ENCODE data around the gene NPPB.
"Not testable (repeated sequence)": the region's sequence is repeated elsewhere in the genome, so short reads cannot be mapped to it uniquely, and the experiment has no call there.

Gene NPPB

DNA sequence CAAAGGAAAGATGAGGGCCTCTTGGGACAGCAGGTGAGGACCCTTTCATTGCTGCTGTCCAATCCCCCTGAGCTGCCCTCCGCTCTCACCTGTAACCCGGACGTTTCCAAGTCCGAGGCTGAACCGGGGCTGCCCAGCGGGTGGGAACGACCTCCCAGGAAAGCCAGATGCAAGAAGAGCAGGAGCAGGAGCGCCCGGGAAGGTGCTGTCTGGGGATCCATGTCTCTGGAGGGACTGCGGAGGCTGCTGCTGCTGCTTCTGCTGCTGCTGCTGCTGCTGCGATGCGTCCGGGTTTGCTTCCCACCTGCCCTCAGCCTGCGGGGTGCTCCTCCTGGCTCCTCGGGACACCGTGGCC lies at the start of gene NPPB:
Gene NPPB (minus strand): TSS at position 333 of the 355 bp plus-strand sequence. CDS start 112 bp downstream, at position 221.
- DNase-seq, result no peak

DNA sequence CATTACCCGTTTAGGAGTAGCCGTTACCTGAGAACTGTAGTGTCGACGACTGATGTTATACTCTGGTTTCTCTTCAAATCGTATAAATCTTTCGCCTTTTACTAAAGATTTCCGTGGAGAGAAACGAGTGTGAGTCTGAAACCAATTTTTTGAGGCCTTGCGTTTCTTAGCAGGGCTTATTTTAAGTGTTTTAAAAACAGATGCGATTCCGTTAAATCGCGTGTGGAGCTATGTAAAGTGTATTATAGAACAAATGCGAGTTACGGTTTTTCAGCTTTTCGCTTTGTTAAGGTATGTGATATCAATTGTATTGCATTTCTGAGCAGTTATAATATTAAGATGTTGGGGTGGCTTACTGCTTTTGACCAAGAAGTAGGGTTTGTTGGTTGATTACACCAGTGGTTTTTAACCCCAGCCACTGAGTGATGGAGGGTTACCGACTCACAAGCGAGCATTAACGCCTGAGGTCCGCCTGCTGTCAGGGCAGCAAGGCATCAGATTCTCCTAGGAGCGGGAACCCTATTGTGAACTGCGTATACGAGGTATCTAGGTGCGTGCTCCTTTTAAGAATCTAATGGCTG lies 49.4 kb upstream of the NPPB start:
- peak; percentile 87 for DNase-seq

DNA sequence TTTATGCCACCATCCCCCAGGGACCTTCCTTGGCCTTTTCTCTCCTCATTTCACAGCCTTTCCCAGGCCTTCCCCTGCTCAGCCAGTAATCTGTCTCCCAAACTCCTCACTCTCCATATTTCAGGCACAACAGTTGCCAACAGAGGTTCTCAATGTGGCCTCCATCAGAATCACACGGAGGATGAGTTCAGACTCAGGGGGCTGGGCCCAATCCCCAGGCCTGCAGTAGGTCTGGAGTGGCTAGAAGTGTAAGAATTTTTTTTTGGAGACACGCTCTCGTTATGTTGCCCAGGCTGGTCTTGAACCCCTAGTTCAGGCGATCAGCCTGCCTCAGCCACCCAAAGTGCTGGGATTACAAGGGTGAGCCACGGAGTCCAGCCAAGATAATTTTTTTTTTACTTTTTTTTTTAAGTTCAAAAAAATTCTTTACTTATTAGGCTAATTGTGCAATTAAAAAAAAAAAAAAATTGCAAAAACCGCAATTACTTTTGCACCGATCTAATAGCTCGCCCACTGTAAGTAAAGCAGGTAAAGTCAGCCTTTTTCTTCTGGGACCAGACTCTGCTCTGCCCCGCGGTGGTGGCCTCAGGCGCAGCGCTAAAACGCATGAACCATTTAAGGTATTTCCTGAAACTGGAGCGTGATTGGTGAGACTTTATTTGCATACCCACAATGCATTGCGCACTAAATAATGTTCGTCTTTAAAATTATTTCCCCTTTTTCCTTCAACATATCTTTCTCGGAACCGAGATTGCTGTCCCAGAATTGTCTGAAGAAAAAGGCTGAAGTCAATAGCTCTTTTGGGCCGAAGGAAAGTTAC lies 48.7 kb upstream of the NPPB start:
- peak; percentile 95 for DNase-seq

DNA sequence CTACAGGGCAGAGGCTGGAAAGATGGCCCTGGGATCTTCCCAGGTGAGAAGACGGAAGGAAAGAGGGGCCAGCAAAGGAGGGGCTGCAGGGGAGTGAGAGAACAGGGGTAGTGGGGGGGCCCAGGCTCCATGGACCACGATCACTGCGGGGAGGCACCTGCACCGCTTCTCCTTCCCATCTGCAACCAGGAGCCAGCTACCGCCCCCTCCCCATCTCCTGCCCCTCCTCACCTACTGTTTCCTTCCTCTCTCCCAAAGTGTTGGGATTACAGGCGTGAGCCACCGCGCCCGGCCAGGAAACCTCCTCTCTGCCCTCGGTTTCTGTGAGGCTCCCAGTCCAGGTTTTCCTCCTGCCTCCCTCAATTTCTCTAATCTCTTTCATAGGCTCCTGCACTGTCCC lies 48.1 kb upstream of the NPPB start:
- DNase-seq, result no peak

DNA sequence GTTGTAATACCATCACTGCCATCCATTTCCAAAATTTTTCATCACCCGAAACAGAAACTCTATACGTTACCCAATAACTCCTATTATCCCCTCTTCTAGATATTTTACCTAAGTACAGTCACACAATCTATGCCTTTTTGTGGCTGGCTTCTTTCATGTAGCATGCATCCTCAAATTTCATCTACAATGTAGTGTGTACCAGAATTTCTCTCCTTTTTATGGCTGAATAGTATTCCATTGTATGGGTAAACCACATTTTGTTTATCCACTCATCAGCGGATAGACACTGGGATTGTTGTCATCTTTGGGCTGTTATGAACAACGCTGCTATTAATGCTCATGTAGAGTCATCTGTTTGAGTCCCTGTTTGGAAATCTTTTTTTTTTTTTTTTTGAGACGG lies 46.2 kb upstream of the NPPB start:
- no peak for DNase-seq

DNA sequence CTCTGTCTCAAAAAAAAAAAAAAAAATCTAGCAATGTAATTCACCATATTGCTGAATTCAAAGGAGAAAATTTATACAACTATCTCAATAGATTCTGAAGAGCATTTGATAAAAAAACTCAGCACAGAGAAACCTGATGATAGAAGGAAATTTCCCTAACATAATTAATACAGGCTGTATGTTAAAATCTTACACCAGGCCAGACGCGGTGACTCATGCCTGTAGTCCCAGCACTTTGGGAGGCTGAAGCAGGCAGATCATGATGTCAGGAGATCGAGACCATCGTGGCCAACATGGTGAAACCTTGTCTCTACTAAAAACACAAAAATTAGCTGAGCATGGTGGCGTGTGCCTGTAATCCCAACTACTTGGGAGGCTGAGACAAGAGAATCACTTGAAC lies 45.4 kb upstream of the NPPB start:
- DNase-seq, result not testable (repeated sequence)

DNA sequence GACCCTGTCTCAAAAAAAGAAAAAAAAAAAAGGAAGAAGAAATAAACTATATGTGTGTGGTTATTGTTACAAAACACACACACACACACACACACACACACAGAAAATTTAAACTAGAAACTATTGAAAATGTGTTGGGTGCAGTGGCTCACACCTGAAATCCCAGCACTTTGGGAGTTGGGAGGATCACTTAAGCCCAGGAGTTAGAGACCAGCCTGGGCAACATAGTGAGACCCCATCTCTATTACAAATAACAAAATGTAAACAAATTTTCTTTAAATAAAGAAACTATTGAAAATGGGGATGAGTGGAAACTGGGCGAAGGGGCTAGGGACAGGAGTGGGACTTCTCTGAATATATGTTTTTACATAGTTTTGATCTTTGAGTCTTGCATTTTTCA lies 44.5 kb upstream of the NPPB start:
- no peak for DNase-seq

DNA sequence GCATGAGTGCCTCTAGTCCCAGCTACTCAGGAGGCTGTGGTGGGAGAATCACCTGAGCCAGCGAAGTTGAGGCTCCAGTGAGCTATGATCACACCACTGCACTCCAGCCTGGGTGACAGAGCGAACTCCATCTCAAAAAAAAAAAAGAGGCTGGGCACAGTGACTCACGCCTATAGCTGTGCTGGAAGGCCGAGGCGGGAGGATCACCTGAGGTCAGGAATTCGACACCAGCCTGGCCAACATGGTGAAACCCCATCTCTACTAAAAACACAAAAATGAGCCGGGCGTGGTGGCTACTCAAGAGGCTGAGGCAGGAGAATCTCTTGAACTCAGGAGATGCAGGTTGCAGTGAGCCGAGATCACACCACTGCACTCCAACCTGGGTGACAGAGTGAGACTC lies 42.7 kb upstream of the NPPB start:
- DNase-seq, result not testable (repeated sequence)

DNA sequence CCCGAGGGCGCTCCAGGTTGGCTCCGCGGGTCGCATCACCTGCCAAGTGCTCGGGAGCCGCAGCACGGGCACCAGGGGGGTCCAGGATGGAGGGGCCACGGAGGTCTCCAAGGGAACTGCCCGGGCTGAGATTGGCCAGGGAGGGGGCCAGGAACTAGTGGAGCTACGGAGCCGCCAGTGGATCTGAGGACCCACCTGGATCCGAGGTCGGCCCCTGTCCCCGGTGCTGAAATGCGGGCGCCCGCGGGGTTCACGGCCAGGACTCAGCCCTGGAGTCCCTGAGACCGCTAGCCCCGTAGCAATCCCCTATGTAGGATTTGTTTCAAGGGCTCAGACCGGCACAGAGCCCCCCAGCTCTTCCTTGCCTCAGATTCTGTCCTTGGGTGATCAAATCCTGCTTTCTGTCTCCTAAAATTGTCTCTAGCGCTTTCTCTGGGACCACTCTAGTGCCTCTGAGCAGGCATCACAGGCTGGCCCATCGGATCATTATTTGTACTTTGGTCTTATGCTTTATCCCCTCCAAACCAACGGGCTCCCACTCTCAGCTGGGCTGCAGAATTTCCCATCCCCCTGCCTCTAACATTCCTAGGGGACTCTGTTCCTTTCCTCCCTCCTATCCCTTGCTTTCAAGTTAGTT lies 40.2 kb upstream of the NPPB start:
- no peak for DNase-seq

DNA sequence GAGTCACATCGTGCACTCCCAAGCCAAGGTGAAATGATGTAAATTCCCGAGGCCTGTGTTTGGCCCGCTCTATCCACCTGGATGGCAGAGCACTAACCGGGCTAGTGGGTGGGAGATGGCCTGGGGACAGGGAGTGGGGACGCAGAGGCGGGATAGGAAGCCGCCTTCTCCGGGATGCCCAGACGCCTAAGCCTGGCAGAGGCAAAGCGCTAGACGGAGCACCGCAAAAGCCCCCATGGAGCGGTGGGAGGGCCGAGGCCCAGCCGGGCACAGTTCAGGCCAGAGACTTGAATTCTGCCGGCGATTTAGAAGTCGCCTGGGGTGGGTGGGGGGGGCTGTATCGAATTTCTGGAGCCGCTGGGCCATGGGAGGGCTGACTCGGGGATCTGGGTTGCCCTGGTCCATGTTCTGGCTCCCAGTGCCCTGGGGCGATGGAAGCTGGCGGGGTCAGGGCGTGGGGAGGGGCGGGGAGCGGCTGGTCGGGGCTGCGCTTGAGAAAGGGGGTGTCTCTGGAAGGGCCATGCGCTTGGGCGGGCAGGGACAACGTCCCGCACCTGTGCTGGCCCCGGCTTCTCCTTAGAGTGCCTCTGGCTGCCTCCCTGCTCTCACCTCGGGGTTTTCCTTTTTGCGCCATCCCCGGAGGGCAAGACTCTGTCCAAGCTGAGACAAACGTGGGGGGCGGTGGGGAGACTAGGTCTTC lies 39.5 kb upstream of the NPPB start:
- DNase-seq, result no peak

DNA sequence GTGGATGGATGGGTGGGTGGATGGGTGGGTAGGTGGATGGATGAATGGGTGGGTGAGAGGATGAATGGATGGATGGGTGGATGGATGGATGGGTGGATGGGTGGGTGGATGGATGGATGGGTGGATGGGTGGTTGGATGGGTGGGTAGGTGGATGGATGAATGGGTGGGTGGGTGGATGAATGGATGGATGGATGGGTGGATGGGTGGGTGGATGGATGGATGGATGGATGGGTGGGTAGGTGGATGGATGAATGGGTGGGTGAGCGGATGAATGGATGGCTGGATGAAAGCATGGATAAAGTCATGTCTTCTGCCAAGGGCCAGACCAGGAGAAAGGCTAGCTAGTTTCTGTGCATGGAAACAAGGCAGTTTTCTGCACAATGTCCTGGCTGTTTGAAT lies 35.8 kb upstream of the NPPB start:
- not testable (repeated sequence) for DNase-seq

DNA sequence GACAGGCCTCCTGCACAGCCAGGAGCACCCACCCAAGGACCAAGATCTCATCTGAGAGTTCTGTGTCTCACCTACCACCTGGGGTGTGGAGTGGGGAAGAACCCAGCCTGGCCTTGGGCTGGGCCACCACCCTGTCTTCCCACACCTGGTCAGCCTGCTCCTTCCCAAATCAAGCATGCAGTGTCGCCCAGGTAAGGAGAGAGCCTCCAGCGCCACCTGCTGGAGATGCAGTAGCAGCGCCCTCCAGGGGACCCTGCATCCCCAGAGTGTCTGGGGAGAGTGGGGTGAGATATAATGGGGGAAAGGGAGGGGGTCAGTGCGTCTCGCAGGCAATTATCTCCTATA lies 35.1 kb upstream of the NPPB start:
- peak; percentile 72 for DNase-seq

DNA sequence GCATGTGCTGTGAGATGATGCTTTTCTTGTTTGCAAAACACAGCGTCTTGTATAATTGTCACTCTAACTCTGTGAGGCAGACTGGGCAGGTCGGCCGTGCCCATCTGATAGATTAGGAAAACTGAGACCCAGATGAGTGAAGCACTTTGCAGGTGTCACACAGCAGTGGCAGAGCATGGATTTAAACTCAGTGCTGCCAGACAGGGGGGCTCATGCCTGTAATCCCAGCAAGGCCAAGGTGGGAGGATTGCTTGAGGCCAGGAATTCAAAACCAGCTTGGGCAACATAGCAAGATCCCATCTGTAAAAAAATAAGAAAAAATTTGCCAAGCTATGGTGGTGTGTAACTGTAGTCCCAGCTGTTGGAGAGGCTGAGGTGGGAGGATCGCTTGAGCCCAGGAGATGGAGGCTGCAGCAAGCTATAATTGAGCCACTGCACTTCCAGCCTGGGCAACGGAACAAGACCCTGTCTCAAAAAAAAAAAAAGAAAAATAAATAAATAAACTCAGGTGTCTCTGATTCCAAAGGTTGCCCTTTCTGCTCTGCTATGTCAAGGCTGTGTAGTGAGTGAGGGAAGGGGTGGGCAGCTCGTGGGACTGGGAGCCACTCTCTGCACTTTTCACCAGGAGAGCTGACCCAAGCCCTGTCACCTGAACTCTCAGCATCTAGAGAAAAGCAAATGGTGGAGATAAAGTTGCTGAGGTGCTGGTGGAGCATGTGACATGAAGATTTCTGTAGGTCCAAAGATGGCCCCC lies 32.9 kb upstream of the NPPB start:
- no peak for DNase-seq

DNA sequence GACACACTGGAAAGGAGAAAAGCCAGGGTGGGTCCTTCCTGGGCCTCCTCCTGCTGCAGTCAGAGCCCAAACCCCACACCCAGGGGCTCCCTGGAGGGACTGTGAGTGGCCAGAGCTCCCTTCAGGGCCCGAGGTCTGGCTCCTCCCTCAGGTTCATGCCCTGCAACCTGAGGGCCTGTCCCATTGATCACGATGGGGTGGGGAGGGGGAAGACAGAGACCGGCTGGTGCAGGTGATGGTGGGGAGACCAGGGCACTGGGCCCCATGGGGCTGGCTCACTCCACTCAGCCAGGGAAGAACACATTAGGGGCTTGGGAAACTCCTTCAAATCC lies 30.1 kb upstream of the NPPB start:
- no peak for DNase-seq

DNA sequence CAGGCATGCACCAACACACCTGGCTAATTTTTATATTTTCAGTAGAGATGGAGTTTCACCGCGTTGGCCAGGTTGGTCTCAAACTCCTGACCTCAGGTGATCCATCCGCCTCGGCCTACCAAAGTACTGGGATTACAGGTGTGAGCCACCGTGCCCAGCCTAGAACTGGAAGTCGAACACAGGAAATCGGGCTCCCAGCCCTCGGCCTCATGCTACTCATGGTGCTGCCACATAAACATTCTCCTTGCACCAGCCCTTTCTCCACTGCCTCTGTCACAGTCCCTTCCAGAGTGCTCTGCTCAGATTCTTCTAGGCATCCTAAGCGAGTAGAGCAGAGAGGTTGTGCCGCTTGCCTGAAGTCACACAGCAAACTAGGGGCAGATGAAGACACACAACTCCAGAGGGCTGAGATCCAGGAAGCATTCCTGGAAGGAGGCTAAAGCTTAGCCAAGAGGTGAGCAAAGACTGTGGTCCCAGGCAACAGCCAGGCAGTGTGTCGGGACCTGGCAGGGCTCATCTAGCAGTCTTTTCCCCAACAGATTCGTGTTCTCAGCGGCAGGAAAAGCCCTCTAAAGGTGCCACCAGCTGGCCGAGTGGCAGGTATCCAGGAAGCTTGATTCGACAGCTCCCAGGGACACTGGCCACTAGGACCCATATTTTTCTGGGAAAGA lies 29.6 kb upstream of the NPPB start:
- no peak for DNase-seq

DNA sequence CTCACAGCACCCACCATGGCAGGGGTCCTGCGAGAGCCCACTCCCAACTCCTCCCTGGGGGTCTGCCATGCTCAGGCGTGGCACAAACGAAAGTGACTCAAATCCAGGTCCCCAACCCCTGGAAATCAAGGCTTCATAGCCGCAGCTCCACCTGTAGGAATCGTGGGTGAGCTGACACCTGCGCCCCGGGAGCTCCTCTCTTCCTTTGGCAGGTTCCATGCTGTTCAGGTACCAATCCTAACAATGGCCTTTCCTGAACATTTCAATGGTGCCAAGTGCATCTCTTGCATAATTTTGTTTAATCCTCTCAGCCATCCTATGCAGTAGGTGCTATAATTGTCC lies 28.9 kb upstream of the NPPB start:
- no peak for DNase-seq

DNA sequence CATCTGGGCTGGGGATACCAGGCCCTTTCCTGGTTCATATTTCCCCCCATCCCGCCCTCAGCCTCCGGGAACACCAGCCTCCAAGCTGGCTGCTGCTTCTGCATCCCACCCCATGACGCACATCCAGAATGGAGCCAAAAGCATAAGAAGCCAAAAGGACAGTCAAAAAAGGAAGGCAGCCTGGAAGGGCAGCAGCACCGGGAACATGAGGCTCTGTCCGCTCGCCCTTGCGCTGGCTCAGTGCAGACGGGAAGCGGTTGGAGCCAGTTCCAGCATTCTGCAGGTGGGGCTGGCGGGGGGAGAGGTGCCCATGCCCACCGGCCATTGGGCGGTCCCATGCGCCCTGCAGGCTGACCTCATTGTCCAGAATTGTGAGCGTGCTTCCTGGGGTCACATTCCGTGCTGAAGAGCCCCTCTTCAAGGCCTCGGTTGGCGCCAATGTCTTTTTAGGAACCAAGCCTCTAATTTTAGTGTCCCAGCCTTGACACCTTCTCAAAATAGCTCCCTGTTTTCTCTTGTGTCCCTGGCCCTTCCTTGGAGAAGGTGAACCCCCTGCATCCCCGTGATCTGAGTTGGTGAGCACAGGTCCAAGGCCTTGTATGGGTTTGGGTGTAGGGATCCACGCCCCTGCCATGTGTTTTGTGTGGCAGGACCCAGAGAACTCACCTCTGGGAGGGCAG lies 28.4 kb upstream of the NPPB start:
- no peak for DNase-seq

DNA sequence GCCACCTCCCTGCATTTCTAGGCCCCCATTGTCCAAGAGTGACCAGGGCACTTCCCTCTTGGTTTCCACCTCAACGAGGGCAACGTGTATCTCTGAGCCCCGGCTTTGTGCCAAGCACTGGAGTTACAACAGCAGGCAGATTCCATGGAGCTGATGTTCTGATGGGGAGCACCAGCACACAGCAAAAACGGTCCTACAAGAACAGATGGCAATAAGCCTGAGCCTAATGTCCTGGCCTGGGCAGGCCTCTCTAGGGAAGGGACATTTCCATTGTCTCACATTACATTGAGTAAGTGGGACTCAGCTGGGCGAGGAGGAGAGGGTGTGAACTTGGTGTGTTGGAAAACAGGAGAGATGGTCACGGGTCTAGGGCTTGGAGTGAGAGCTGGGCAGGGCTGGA lies 27.2 kb upstream of the NPPB start:
- DNase-seq, result no peak

DNA sequence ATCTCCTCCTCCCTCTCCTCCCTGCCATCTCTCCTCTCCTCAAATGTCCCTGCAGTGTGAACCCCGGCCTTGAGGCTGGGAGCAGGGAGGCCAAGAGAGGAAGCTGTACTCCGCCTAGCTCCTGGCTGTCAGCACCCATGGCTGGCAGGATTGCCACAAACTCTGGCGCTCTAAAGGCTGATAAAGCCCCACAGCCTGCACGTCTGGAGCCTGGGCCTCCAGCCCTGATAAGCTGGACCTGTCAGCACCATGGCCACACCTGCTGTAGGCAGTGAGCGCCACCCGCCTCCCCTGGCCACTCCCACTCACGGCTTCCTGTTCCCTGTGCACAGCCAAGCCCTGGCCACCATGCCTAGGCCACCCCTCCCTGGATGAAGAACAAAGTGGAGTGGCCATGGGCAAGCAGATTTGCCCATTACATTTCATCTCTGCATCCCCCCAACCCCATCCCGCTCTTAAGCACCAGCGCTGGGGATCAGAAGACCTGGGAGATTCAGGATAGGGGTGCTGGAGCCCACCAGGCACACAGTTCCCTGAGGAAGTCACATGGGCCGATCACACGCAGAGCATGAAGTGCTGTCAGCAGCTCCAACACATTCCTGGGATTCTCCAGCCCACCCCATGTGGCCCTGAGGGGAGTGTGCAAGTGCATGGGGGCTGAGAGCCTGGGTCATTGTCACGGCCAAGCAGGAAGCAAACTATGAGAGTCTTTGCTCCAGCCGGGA lies 24.2 kb upstream of the NPPB start:
- DNase-seq, result no peak

DNA sequence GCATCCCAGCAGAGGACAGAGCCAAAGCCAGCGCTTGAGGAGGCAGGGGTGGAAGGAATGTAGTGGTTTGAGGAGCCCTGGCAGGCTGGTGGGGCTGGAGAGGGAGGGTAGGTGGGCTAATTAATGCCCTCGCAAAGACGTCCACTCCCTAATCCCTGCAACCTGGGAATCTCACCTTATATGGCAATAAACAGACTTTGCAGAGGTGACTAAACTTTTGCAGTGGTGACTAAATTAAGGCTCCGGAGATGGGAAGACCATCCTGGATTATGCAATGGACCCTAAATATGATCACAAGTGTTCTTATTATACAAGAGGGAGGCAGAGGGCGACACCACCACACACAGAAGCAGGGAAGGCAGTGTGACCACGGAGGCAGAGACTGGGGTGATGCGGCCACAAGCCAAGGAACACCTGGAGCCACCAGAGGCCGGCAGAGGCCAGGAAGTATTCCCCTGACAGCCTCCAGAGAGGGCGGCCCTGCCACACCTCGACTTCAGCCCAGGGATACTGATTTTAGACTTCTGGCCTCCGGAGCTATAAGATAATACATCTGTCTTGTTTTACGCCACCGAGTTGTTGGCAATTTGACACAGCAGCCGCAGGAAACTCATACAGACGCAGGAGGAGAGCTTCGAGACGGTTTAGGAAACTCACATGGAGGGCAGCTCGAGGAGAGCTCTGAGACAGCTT lies 23.1 kb upstream of the NPPB start:
- no peak for DNase-seq
